Uterus (tissue), 4 donors: ENCODE measurements around the gene KIF26A. TPM values are rescaled to one million over a fixed set of nuclear protein-coding genes. Genes with fewer than 3 reads are reported as not detected.

Experiments used
- DNase-seq, 2 donors: peaks; one replicate each; pipeline ENCODE4 v3.0.0-alpha.2; 2019 to 2020
- H3K27ac ChIP-seq, 2 donors: fragments of 200-600 bp; sonication (generic); 1 replicate in 1 of 2; 2 replicates in 1 of 2; pipeline ENCODE4 v1.5.1; 2016 to 2018
- H3K27me3 ChIP-seq, 2 donors: fragments of 200-600 bp; sonication (generic); one replicate each; pipeline ENCODE4 v1.5.1; 2018 to 2019; ENCODE audit warnings: control low read depth in 1 of 2
- H3K36me3 ChIP-seq, 2 donors: fragments of 200-600 bp; sonication (generic); one replicate each; pipeline ENCODE4 v1.5.1; 2019; ENCODE audit warnings: control low read depth in 1 of 2
- H3K4me1 ChIP-seq, 2 donors: fragments of 200-600 bp; sonication (generic); one replicate each; pipeline ENCODE4 v1.5.1; 2018 to 2019; ENCODE audit warnings: control low read depth in 1 of 2
- H3K4me3 ChIP-seq, 2 donors: fragments of 200-600 bp; sonication (generic); 1 replicate in 1 of 2; 2 replicates in 1 of 2; pipeline ENCODE4 v1.5.1; 2018 to 2019; ENCODE audit warnings: mild to moderate bottlenecking in 1 of 2
- H3K9me3 ChIP-seq, 2 donors: fragments of 200-600 bp; sonication (generic); one replicate each; pipeline ENCODE4 v1.5.1; 2019; ENCODE audit warnings: control low read depth in 1 of 2
- CTCF ChIP-seq, 4 experiments: fragments of 200-600 bp in 2 of 4; fragments of 450-650 bp in 2 of 4; sonication (generic) in 2 of 4; IDR thresholded peaks; one replicate each; pipeline ENCODE4 v1.5.1; 2016 to 2019; ENCODE audit warnings: antibody characterized with exemption in 4 of 4, mild to moderate bottlenecking in 2 of 4, moderate library complexity in 1 of 4
- POLR2A ChIP-seq, 2 donors: fragments of 450-650 bp; IDR thresholded peaks; one replicate each; pipeline ENCODE4 v1.6.1; 2016; ENCODE audit warnings: antibody characterized with exemption in 2 of 2, mild to moderate bottlenecking in 1 of 2, moderate library complexity in 1 of 2
- intact Hi-C: fragments of 100-400 bp; cut with DNase I; formaldehyde crosslinking; loops from one replicate; pipeline ENCODE4 v1.15.1; 2023; ENCODE audit warnings: low total_unique reads
- total RNA-seq, 4 donors: library from RNA; depleted of rRNA in 3 of 4; stranded (reverse); fragments of >200 nt in 3 of 4; gene quantifications; one replicate each; pipeline versions ENCODE4 v1.1.0 to v1.2.4, GENCODE V29; 2014 to 2023
- donor health status: DM: yes; HTN: yes; CAD: no.

KIF26A gene
- total RNA-seq, 4 donors from 2014 or later: 4.1 to 10.5 (median 7.5) TPM

GRCh38 chr14:104111301-104112112 is 26.9 kb upstream of the KIF26A start:
- H3K27ac ChIP-seq: no peak overlapping the region
- no peak overlapping the region for H3K4me3 ChIP-seq
- no peaks in the 10 kb centered on the region for H3K9me3 ChIP-seq
- DNase-seq: no peak
- H3K27me3 ChIP-seq: no peaks in the 10 kb centered on the region
- no peak for TF ChIP-seq POLR2A (IDR thresholded peaks at IDR 0.05)
- no peak for TF ChIP-seq CTCF (IDR thresholded peaks at IDR 0.05)
- intact Hi-C loops: no loop called here
- H3K4me1 ChIP-seq: peaks cover 0 to 4% of the 10 kb centered on the region in 2 donors
- H3K36me3 ChIP-seq: no peaks in the 10 kb centered on the region

- no peaks in the 10 kb centered on the region for H3K27me3 ChIP-seq
- TF ChIP-seq POLR2A (IDR thresholded peaks at IDR 0.05) (no peak), CTCF (IDR thresholded peaks at IDR 0.05) (no peak)
Measured at GRCh38 chr14:104112113-104112505, 26.3 kb upstream of the KIF26A start.

GRCh38 chr14:104112609-104113571 is 25.5 kb upstream of the KIF26A start:
- Histone ChIP-seq H3K9me3 (no peaks in the 10 kb centered on the region), H3K27me3 (no peaks in the 10 kb centered on the region), H3K4me1 (peaks cover 0 to 15% of the 10 kb centered on the region in 2 donors), H3K4me3 (no peak overlapping the region), H3K27ac (no peak overlapping the region), H3K36me3 (no peaks in the 10 kb centered on the region)
- DNase-seq: no peak
- intact Hi-C loops: no loop called here
- TF ChIP-seq CTCF (IDR thresholded peaks at IDR 0.05) (no peak), POLR2A (IDR thresholded peaks at IDR 0.05) (no peak)

More at GRCh38 chr14:104112113-104112505, 26.3 kb upstream of the KIF26A start:
- intact Hi-C loops: no loop called here
- DNase-seq: no peak
- no peaks in the 10 kb centered on the region for H3K9me3 ChIP-seq
- no peak overlapping the region for H3K27ac ChIP-seq
- peaks cover 0 to 10% of the 10 kb centered on the region in 2 donors for H3K4me1 ChIP-seq
- H3K36me3 ChIP-seq: no peaks in the 10 kb centered on the region
- H3K4me3 ChIP-seq: no peak overlapping the region

GRCh38 chr14:104113631-104114420 is 24.6 kb upstream of the KIF26A start:
- H3K4me3 ChIP-seq: no peak overlapping the region
- no peaks in the 10 kb centered on the region for H3K9me3 ChIP-seq
- no peaks in the 10 kb centered on the region for H3K36me3 ChIP-seq
- no peak for DNase-seq
- H3K27ac ChIP-seq: no peak overlapping the region
- peaks cover 0 to 3% of the 10 kb centered on the region in 2 donors for H3K27me3 ChIP-seq
- intact Hi-C loops: no loop called here
- H3K4me1 ChIP-seq: peaks cover 0 to 15% of the 10 kb centered on the region in 2 donors
- TF ChIP-seq POLR2A (IDR thresholded peaks at IDR 0.05): no peak
